Smooth muscle cell (in vitro differentiated cells): ENCODE results near the gene ELOVL5. TPM values are rescaled to one million over a fixed set of nuclear protein-coding genes. Genes with fewer than 3 reads are reported as not detected.

Experiments
- DNase-seq: peaks from one replicate; lab custom pipeline; 2025; ENCODE audit not compliant: unreplicated experiment; lab: John Stamatoyannopoulos, UW
- H2AFZ ChIP-seq: fragments of 200-600 bp; sonication (generic); 2 replicates; pipeline ENCODE4 v1.6.0; 2016; ENCODE audit warnings: antibody characterized with exemption, low read depth, mild to moderate bottlenecking
- H3F3A ChIP-seq: fragments of 200-600 bp; sonication (generic); 2 replicates; pipeline ENCODE4 v1.6.0; 2017; ENCODE audit warnings: antibody characterized with exemption, low read depth
- H3K27ac ChIP-seq: fragments of 200-600 bp; sonication (generic); 2 replicates; pipeline ENCODE4 v1.5.1; 2016; ENCODE audit warnings: low read depth, mild to moderate bottlenecking
- H3K27me3 ChIP-seq: fragments of 200-600 bp; sonication (generic); 2 replicates; pipeline ENCODE4 v1.6.1; 2016; ENCODE audit warnings: low read depth, mild to moderate bottlenecking
- H3K36me3 ChIP-seq: fragments of 200-600 bp; sonication (generic); 2 replicates; pipeline ENCODE4 v1.5.1; 2016; ENCODE audit warnings: low read depth
- H3K4me1 ChIP-seq: fragments of 200-600 bp; sonication (generic); 2 replicates; pipeline ENCODE4 v1.5.1; 2016; ENCODE audit warnings: low read depth
- H3K4me2 ChIP-seq: fragments of 200-600 bp; sonication (generic); 2 replicates; pipeline ENCODE4 v1.6.0; 2016; ENCODE audit warnings: mild to moderate bottlenecking
- H3K4me3 ChIP-seq: fragments of 200-600 bp; sonication (generic); 2 replicates; pipeline ENCODE4 v1.5.1; 2016; ENCODE audit warnings: mild to moderate bottlenecking
- H3K79me2 ChIP-seq: fragments of 200-600 bp; sonication (generic); 2 replicates; pipeline ENCODE4 v1.6.0; 2016; ENCODE audit warnings: low read depth, mild to moderate bottlenecking
- H3K9ac ChIP-seq: fragments of 200-600 bp; sonication (generic); 2 replicates; pipeline ENCODE4 v1.6.0; 2016; ENCODE audit warnings: low read depth
- H3K9me3 ChIP-seq: fragments of 200-600 bp; sonication (generic); replicated peaks from 2 replicates; pipeline ENCODE4 v1.5.1; 2016; ENCODE audit warnings: low read depth
- H4K20me1 ChIP-seq: fragments of 200-600 bp; sonication (generic); 2 replicates; pipeline ENCODE4 v1.6.0; 2016; ENCODE audit warnings: low read depth
- WGBS: methylation state at CpG from one replicate; pipeline ENCODE4 v1.1.7; 2016; ENCODE audit warnings: low lambda C conversion rate; 5-methylcytosine and 5-hydroxymethylcytosine counted together
- polyA plus RNA-seq: library from polyadenylated mRNA; unstranded; fragments of >200 nt; fragmentation: Nextera tagmentation; extraction: Ambion mirVana; gene quantifications from 2 replicates; pipeline ENCODE4 v1.2.1, GENCODE V29; 2016
- total RNA-seq: library from RNA; depleted of rRNA; stranded (reverse); fragments of >200 nt; gene quantifications from 2 replicates; pipeline ENCODE4 v1.2.3, GENCODE V29; 2014
- TF ChIP-seq, protein P1 (sequence below): fragments of 200-600 bp; sonication (generic); IDR thresholded peaks from 2 replicates; pipeline ENCODE4 v1.5.1; 2017; ENCODE audit warnings: borderline replicate concordance, mild to moderate bottlenecking, antibody characterized with exemption; ENCODE audit not compliant: insufficient read depth, poor library complexity, severe bottlenecking

ELOVL5 gene
- total and polyA plus RNA-seq, 2 experiments from 2014 or later = 71.9 to 79.2 TPM

DNA sequence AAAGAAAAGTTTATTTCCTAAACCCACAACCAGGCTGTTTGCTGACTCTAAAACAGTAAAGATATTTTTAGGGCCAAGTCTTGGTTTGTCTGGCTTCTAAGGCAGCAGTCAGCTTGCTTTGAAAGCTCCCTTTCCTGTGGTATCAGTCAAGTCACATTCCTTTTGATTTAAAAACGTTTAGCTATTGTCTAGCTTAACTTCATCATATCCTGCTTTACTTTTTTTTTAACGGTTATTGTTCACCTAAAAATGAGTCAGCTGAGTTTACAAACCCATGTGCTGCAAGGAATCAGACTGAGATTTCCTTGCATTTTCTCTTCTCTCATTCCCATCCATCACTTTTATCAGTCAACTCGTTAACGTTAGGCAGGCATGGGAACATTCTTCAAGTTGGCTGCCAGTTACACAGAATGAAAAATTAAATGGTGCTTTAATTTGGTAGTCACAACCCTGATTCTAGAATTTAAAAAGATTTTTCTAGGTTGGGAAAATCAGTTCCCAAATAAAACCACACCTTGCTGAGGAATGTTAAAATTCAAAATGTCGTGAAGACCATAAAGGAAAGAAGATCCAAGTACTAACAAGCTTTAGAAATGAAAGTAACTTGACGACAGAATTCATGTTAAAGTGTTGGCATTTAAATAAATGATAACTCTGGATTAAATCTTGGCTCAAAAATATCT is 45.9 kb downstream of the ELOVL5 start:
- H3F3A ChIP-seq = no peaks in the 10 kb centered on the region
- no peak overlapping the region for H3K9ac ChIP-seq
- H3K4me1 ChIP-seq = peaks cover 8% of the 10 kb centered on the region
- peak overlapping the region; percentile 30 for H3K4me2 ChIP-seq
- no peak overlapping the region for H3K4me3 ChIP-seq
- H3K27me3 ChIP-seq = no peaks in the 10 kb centered on the region
- H3K27ac ChIP-seq = peak overlapping the region; percentile 32
- no peak overlapping the region for H2AFZ ChIP-seq
- 36% methylated on average over 6 of the region's 6 CpGs for WGBS
- DNase-seq = no peak
- TF ChIP-seq, protein P1, sequence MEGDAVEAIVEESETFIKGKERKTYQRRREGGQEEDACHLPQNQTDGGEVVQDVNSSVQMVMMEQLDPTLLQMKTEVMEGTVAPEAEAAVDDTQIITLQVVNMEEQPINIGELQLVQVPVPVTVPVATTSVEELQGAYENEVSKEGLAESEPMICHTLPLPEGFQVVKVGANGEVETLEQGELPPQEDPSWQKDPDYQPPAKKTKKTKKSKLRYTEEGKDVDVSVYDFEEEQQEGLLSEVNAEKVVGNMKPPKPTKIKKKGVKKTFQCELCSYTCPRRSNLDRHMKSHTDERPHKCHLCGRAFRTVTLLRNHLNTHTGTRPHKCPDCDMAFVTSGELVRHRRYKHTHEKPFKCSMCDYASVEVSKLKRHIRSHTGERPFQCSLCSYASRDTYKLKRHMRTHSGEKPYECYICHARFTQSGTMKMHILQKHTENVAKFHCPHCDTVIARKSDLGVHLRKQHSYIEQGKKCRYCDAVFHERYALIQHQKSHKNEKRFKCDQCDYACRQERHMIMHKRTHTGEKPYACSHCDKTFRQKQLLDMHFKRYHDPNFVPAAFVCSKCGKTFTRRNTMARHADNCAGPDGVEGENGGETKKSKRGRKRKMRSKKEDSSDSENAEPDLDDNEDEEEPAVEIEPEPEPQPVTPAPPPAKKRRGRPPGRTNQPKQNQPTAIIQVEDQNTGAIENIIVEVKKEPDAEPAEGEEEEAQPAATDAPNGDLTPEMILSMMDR = no peak
- no peaks in the 10 kb centered on the region for H3K9me3 ChIP-seq
- peaks cover 62% of the 10 kb centered on the region for H3K79me2 ChIP-seq
- peaks cover 80% of the 10 kb centered on the region for H4K20me1 ChIP-seq
- H3K36me3 ChIP-seq = no peaks in the 10 kb centered on the region

DNA sequence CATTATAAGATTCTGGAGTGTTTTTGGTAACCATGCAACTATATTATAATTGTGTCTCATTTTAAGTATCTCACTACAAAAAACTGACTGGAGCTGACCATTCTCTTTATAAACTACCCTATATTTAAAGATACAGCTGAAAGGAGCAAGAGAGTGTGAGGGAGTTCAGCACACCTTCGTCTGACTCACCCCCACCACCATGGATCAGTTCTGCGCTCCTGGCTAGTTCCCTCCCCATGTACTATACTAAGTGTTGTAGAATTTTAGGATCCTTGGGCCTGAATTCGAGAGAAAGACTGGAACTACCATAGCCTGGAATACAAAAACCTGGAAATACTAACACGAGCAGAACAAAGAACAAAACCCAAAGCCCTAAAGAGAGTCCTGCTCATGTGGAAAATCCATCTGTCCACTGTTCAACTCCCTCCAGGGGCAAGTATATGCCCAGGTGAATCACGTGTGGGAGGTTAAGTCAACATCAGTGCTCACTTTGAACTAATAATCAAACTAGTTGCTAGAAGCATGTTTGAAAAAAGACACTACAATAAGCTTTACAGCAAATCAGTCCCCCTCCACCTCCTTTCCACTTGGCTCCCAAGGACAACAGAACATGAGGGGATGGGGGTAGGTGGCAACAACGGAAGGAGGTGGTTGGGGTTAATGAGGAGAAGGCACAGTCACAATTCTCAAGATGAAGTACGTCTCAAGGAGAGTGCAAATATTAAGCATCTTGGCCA is 46.8 kb downstream of the ELOVL5 start:
- Histone ChIP-seq H3K4me2 (peak overlapping the region; percentile 30), H3K4me1 (peaks cover 8% of the 10 kb centered on the region), H3K36me3 (no peaks in the 10 kb centered on the region), H3K4me3 (no peak overlapping the region), H3K27ac (peak overlapping the region; percentile 32), H3K79me2 (peaks cover 63% of the 10 kb centered on the region), H4K20me1 (peaks cover 80% of the 10 kb centered on the region), H3K27me3 (no peaks in the 10 kb centered on the region), H3K9ac (no peak overlapping the region), H2AFZ (no peak overlapping the region), H3K9me3 (no peaks in the 10 kb centered on the region), H3F3A (no peaks in the 10 kb centered on the region)
- no peak for DNase-seq
- 89% methylated on average over 7 of the region's 7 CpGs for WGBS
- TF ChIP-seq, protein P1 = no peak

DNA sequence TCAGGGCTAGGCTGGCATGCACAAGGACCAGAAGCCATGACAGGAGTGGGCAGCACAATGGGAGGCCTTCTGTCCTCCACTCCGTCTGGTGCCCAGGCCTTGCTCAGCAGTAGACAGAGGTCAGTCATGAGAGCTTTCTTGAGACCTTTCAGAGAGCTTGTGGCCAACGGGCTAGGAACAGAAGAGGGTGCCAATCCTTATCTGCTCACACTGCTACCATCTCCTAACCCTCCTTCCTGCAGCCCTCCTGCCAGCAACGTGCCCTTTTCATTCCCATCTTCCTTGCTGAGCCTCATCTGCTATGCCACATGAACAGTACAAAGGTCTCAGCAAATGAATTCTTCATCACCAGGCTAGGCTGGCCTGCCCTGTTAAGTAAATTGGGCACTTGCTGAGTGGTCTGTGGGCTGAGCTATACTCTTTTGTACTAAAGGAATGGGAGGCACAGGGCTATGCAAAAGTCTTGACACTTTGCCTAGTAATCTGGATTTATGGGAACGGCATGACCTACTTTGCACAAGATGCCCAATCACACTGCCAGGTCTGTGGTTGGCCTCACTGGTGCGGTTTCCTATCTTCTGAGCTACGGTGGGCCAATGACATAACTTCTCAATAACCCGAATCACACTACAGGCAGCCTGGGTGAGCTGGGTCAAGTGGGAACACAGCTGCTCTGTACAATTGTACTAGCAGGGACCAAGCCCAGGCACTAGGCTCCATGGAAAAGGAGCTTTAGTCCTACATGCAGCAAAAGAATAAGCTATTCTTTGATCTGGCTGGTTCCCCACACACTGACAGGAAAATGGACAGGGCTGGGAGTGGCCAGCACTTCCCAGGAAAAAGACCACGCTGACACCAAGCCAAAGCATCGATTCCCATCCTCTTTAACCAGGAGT is 47.8 kb downstream of the ELOVL5 start:
- Histone ChIP-seq H3K79me2 (peaks cover 71% of the 10 kb centered on the region), H3K4me2 (no peak overlapping the region), H4K20me1 (peaks cover 83% of the 10 kb centered on the region), H3K27me3 (no peaks in the 10 kb centered on the region), H3K9me3 (no peaks in the 10 kb centered on the region), H2AFZ (no peak overlapping the region), H3K4me1 (peaks cover 8% of the 10 kb centered on the region), H3F3A (no peaks in the 10 kb centered on the region), H3K9ac (no peak overlapping the region), H3K36me3 (no peaks in the 10 kb centered on the region), H3K27ac (no peak overlapping the region), H3K4me3 (no peak overlapping the region)
- TF ChIP-seq, protein P1 = no peak
- DNase-seq = no peak
- WGBS = 92% methylated on average over 9 of the region's 9 CpGs
